HL-60 (cell line): Measurements from ENCODE around the gene AKAP13.

Experiments
- DNase-seq, 2 experiments: peaks; one replicate each; pipeline ENCODE4 v3.0.0-alpha.2; 2010 to 2020; ENCODE audit warnings: low read depth in 1 of 2, low spot score in 1 of 2
- H3K27ac ChIP-seq: fragments of 250-450 bp; sonication (Bioruptor Pico); replicated peaks from 2 replicates; pipeline ENCODE4 v1.5.1; 2020; ENCODE audit warnings: mild to moderate bottlenecking, moderate library complexity
- H3K27me3 ChIP-seq: fragments of 250-450 bp; sonication (Bioruptor Pico); 2 replicates; pipeline ENCODE4 v1.5.1; 2021; ENCODE audit warnings: mild to moderate bottlenecking, moderate library complexity; ENCODE audit not compliant: insufficient read depth, poor library complexity, severe bottlenecking
- H3K4me3 ChIP-seq: replicated peaks from 2 replicates; pipeline ENCODE4 v1.5.1; 2011; ENCODE audit warnings: mild to moderate bottlenecking, control low read depth, low read length; ENCODE audit not compliant: insufficient read depth
- GABPA ChIP-seq: IDR thresholded peaks from 2 replicates; pipeline ENCODE4 v1.6.1; 2012; ENCODE audit warnings: low read depth
- POLR2AphosphoS5 ChIP-seq: IDR thresholded peaks from 2 replicates; pipeline ENCODE4 v1.6.1; 2012; ENCODE audit warnings: low read depth
- SPI1 ChIP-seq: IDR thresholded peaks from 2 replicates; pipeline ENCODE4 v1.6.1; 2012; ENCODE audit warnings: low read depth, mild to moderate bottlenecking, borderline replicate concordance
- TF ChIP-seq, protein P1 (sequence below): IDR thresholded peaks from one replicate; pipeline ENCODE4 v1.5.1; 2011; ENCODE audit warnings: low read length, control low read depth, inconsistent platforms; ENCODE audit not compliant: insufficient read depth
- TF ChIP-seq, protein P2 (sequence below): IDR thresholded peaks from 2 replicates; pipeline ENCODE4 v1.6.1; 2012; ENCODE audit warnings: low read depth; ENCODE audit not compliant: insufficient replicate concordance

The AKAP13 gene

DNA sequence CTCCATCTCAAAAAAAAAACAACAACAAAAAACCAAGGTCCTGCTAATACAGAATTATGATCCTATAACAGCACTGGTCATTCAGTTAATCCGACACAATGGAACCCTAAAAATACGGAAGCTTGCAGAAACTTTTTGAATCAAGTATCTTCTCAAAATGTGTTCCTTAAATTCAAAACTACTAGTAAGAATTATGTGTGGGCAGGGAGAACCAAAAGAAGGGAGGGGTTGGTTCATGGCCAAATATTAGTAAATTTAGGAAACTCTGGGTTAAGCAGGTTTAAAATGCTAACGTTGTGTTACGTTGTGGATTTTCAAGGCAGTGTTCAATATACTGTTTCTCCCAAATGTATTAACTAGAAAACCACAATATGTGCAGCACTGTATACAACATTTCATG is 298.8 kb downstream of the AKAP13 start:
- Histone ChIP-seq H3K27ac (no peak overlapping the region), H3K4me3 (no peak overlapping the region), H3K27me3 (no peaks in the 10 kb centered on the region)
- DNase-seq, result no peak
- no peak for TF ChIP-seq GABPA
- TF ChIP-seq, protein P1, sequence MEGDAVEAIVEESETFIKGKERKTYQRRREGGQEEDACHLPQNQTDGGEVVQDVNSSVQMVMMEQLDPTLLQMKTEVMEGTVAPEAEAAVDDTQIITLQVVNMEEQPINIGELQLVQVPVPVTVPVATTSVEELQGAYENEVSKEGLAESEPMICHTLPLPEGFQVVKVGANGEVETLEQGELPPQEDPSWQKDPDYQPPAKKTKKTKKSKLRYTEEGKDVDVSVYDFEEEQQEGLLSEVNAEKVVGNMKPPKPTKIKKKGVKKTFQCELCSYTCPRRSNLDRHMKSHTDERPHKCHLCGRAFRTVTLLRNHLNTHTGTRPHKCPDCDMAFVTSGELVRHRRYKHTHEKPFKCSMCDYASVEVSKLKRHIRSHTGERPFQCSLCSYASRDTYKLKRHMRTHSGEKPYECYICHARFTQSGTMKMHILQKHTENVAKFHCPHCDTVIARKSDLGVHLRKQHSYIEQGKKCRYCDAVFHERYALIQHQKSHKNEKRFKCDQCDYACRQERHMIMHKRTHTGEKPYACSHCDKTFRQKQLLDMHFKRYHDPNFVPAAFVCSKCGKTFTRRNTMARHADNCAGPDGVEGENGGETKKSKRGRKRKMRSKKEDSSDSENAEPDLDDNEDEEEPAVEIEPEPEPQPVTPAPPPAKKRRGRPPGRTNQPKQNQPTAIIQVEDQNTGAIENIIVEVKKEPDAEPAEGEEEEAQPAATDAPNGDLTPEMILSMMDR, result no peak
- TF ChIP-seq POLR2AphosphoS5, result no peak
- no peak for TF ChIP-seq SPI1
- TF ChIP-seq, protein P2, sequence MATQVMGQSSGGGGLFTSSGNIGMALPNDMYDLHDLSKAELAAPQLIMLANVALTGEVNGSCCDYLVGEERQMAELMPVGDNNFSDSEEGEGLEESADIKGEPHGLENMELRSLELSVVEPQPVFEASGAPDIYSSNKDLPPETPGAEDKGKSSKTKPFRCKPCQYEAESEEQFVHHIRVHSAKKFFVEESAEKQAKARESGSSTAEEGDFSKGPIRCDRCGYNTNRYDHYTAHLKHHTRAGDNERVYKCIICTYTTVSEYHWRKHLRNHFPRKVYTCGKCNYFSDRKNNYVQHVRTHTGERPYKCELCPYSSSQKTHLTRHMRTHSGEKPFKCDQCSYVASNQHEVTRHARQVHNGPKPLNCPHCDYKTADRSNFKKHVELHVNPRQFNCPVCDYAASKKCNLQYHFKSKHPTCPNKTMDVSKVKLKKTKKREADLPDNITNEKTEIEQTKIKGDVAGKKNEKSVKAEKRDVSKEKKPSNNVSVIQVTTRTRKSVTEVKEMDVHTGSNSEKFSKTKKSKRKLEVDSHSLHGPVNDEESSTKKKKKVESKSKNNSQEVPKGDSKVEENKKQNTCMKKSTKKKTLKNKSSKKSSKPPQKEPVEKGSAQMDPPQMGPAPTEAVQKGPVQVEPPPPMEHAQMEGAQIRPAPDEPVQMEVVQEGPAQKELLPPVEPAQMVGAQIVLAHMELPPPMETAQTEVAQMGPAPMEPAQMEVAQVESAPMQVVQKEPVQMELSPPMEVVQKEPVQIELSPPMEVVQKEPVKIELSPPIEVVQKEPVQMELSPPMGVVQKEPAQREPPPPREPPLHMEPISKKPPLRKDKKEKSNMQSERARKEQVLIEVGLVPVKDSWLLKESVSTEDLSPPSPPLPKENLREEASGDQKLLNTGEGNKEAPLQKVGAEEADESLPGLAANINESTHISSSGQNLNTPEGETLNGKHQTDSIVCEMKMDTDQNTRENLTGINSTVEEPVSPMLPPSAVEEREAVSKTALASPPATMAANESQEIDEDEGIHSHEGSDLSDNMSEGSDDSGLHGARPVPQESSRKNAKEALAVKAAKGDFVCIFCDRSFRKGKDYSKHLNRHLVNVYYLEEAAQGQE, result no peak

DNA sequence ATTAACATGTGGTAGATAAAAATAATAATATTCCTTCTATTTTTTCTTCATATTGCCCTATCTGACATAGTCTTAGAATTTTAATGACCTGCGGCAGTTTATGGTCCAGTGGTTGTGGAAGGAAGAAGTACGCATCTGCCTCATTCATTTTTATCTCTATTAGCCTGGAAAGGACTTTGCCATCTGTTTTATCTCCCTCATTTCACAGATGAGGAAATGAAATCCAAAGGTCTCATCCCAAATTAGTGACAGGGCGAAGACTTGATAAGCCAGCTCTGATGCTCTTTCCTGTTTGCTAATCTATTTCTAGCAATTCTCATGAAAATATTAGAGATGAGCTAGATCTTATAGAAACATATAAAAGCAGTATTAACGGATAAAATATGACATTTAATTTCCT is 301.0 kb downstream of the AKAP13 start:
- TF ChIP-seq GABPA, result no peak
- TF ChIP-seq, protein P2, result no peak
- TF ChIP-seq SPI1, result no peak
- TF ChIP-seq, protein P1, result no peak
- no peak for TF ChIP-seq POLR2AphosphoS5
- Histone ChIP-seq H3K27ac (no peak overlapping the region), H3K27me3 (no peaks in the 10 kb centered on the region), H3K4me3 (no peak overlapping the region)
- no peak for DNase-seq

DNA sequence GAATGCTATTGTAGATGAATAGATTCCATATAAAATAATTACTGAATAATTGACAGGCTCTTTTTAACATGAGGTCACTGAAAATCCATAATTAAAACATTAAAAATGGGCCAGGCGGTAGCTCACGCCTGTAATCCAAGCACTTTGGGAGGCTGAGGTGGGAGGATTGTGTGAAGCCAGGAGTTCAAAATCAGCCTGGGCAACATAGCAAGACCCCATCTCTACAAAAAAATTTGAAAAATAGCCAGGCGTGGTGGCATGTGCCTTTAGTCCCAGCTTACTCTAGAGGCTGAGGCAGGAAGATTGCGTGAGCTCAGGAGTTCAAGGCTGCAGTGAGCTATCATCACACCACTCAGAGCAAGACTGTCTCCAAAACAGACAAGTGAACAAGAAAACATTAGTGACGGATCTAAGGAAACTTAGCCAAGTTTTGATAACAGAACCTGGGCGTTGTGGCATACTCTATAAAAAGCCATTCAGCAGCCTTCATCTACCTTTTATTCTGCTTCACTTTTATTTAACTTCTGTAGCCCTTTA is 303.8 kb downstream of the AKAP13 start:
- H3K4me3 ChIP-seq, result no peak overlapping the region
- no peak overlapping the region for H3K27ac ChIP-seq
- no peak for DNase-seq
- H3K27me3 ChIP-seq, result no peaks in the 10 kb centered on the region
- TF ChIP-seq POLR2AphosphoS5, result no peak
- no peak for TF ChIP-seq SPI1
- TF ChIP-seq GABPA, result no peak
- TF ChIP-seq, protein P2, result no peak
- TF ChIP-seq, protein P1, result no peak
